GM21737 (cell line): Measurements from ENCODE around the gene CEP170B.
"Not testable (repeated sequence)": the region's sequence is repeated elsewhere in the genome, so short reads cannot be mapped to it uniquely, and the experiment has no call there.

Experiments
- ATAC-seq: cut with Tn5 transposase; IDR thresholded peaks from one replicate; pipeline ENCODE4 v1.9.1; 2021; ENCODE audit warnings: mild to moderate bottlenecking, moderate library complexity; ENCODE audit not compliant: unreplicated experiment

CEP170B gene

GRCh38 chr14:104877066-104877805 lies 12.2 kb downstream of the CEP170B start:
- no peak for ATAC-seq

GRCh38 chr14:104877806-104878550 lies 12.9 kb downstream of the CEP170B start:
- ATAC-seq, result no peak

- no peak for ATAC-seq
These were observed 13.5 kb downstream of the CEP170B start for GRCh38 chr14:104878582-104878981.

- no peak for ATAC-seq
These were observed 14.3 kb downstream of the CEP170B start for GRCh38 chr14:104879201-104879982.

- no peak for ATAC-seq
These were observed 15.0 kb downstream of the CEP170B start for GRCh38 chr14:104879983-104880565.

GRCh38 chr14:104880584-104881210 lies 15.6 kb downstream of the CEP170B start:
- ATAC-seq, result no peak

GRCh38 chr14:104881369-104881979 lies 16.4 kb downstream of the CEP170B start:
- ATAC-seq, result no peak

- no peak for ATAC-seq
These were observed 17.4 kb downstream of the CEP170B start for GRCh38 chr14:104882325-104882973.

- no peak for ATAC-seq
These were observed 18.1 kb downstream of the CEP170B start for GRCh38 chr14:104882991-104883660.

GRCh38 chr14:104883681-104884361 lies 18.8 kb downstream of the CEP170B start:
- no peak for ATAC-seq

- ATAC-seq, result not testable (repeated sequence)
These were observed 19.3 kb downstream of the CEP170B start for GRCh38 chr14:104884381-104884780.

GRCh38 chr14:104885031-104885972 lies 20.2 kb downstream of the CEP170B start:
- no peak for ATAC-seq

GRCh38 chr14:104885973-104886689 lies 21.1 kb downstream of the CEP170B start:
- no peak for ATAC-seq

GRCh38 chr14:104886690-104887622 lies 21.9 kb downstream of the CEP170B start:
- ATAC-seq, result no peak

- no peak for ATAC-seq
These were observed 22.8 kb downstream of the CEP170B start for GRCh38 chr14:104887623-104888488.
